22Rv1 (cell line): ENCODE measurements around the gene PRODH2.

Experiments used
- H3K27ac ChIP-seq: fragments of 450-650 bp; 2 replicates; pipeline ENCODE4 v1.5.1; 2017
- CTCF ChIP-seq: fragments of 450-650 bp; IDR thresholded peaks from 2 replicates; pipeline ENCODE4 v1.5.1; 2017; ENCODE audit warnings: mild to moderate bottlenecking
- ZFX ChIP-seq: fragments of 450-650 bp; IDR thresholded peaks from 2 replicates; pipeline ENCODE4 v1.6.1; 2017; ENCODE audit warnings: antibody characterized with exemption, borderline replicate concordance

Gene PRODH2

GRCh38 chr19:35853038-35853756 is 40.6 kb upstream of the PRODH2 start:
- H3K27ac ChIP-seq = no peak overlapping the region
- TF ChIP-seq ZFX = no peak
- TF ChIP-seq CTCF = no peak

GRCh38 chr19:35852029-35852780 is 39.6 kb upstream of the PRODH2 start, which contains the start of gene NPHS1:
Gene NPHS1, minus strand, starts transcription at chr19:35852504. Its CDS starts 667 bp downstream, at chr19:35851837.
- H3K27ac ChIP-seq = no peak within 1 kb of the TSS
- TF ChIP-seq ZFX (no peak), CTCF (no peak)

- TF ChIP-seq ZFX = no peak
- TF ChIP-seq CTCF = peak; percentile 36
- no peak overlapping the region for H3K27ac ChIP-seq
These were observed 38.8 kb upstream of the PRODH2 start for GRCh38 chr19:35851213-35852028.

GRCh38 chr19:35848919-35849505 is 36.4 kb upstream of the PRODH2 start:
- no peak overlapping the region for H3K27ac ChIP-seq
- TF ChIP-seq ZFX (no peak), CTCF (no peak)

GRCh38 chr19:35848486-35848885 is 35.8 kb upstream of the PRODH2 start:
- TF ChIP-seq CTCF = no peak
- TF ChIP-seq ZFX = no peak
- H3K27ac ChIP-seq = no peak overlapping the region

- H3K27ac ChIP-seq = no peak overlapping the region
- no peak for TF ChIP-seq CTCF
- TF ChIP-seq ZFX = no peak
These were observed 35.3 kb upstream of the PRODH2 start for GRCh38 chr19:35847911-35848310.
